ENCODE measurements around the gene WDFY4. TPM values are rescaled to one million over a fixed set of nuclear protein-coding genes. Genes with fewer than 3 reads are reported as not detected.

The WDFY4 gene
- polyA plus RNA-seq, 1 donor from 2014 or later, result not detected

DNA sequence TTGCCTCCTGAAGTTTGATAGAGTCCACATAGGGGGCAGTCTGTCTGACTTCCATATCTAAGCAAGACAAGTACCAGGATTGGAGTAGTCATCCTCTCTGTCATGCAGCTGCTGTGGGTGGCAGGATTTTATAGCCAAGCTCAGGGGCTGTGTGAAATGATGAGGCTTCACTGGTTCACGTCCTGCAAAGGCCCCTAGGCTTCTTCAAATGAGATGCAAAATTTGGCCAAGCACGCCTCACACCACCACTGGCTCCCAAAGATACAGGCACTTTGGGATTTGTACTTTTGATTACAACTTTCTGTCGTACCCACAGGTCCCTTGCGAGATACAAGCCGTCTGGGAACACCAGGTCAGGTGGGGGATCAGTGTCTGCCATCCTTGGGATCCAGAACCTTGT is 67.1 kb downstream of the WDFY4 start:
- H3K27me3 ChIP-seq (ENCODE audit: insufficient read depth, low read depth, low read length), result no peaks in the 10 kb centered on the region
- no peak overlapping the region for H3K27ac ChIP-seq (ENCODE audit: low read length)
- no peak overlapping the region for H3K9ac ChIP-seq (ENCODE audit: low read length)
- no peak overlapping the region for H3K4me2 ChIP-seq (ENCODE audit: low read length)
- no peaks in the 10 kb centered on the region for H3K36me3 ChIP-seq (ENCODE audit: insufficient read depth, low read length)
- H3F3A ChIP-seq (ENCODE audit: insufficient read depth, low read length, poor library complexity, severe bottlenecking), result no peaks in the 10 kb centered on the region
- no peaks in the 10 kb centered on the region for H3K9me2 ChIP-seq (ENCODE audit: insufficient read depth, low read length)
- TF ChIP-seq POLR2AphosphoS5 (IDR thresholded peaks at IDR 0.05) (no peak), MXI1 (conservative IDR thresholded peaks at IDR 0.05; ENCODE audit: poor library complexity, severe bottlenecking) (no peak), RAD21 (conservative IDR thresholded peaks at IDR 0.05) (no peak), EZH2 (IDR thresholded peaks at IDR 0.05; ENCODE audit: borderline replicate concordance, insufficient read depth, low read length, poor library complexity, severe bottlenecking) (no peak), SMC3 (conservative IDR thresholded peaks at IDR 0.05; ENCODE audit: poor library complexity) (no peak), EP300 (conservative IDR thresholded peaks at IDR 0.05; ENCODE audit: poor library complexity, severe bottlenecking) (no peak), TAF1 (IDR thresholded peaks at IDR 0.05; ENCODE audit: low read depth) (no peak)
- TF ChIP-seq, protein P1, sequence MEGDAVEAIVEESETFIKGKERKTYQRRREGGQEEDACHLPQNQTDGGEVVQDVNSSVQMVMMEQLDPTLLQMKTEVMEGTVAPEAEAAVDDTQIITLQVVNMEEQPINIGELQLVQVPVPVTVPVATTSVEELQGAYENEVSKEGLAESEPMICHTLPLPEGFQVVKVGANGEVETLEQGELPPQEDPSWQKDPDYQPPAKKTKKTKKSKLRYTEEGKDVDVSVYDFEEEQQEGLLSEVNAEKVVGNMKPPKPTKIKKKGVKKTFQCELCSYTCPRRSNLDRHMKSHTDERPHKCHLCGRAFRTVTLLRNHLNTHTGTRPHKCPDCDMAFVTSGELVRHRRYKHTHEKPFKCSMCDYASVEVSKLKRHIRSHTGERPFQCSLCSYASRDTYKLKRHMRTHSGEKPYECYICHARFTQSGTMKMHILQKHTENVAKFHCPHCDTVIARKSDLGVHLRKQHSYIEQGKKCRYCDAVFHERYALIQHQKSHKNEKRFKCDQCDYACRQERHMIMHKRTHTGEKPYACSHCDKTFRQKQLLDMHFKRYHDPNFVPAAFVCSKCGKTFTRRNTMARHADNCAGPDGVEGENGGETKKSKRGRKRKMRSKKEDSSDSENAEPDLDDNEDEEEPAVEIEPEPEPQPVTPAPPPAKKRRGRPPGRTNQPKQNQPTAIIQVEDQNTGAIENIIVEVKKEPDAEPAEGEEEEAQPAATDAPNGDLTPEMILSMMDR (IDR thresholded peaks at IDR 0.05; ENCODE audit: poor library complexity, severe bottlenecking), result no peak
- TF ChIP-seq, protein P2, sequence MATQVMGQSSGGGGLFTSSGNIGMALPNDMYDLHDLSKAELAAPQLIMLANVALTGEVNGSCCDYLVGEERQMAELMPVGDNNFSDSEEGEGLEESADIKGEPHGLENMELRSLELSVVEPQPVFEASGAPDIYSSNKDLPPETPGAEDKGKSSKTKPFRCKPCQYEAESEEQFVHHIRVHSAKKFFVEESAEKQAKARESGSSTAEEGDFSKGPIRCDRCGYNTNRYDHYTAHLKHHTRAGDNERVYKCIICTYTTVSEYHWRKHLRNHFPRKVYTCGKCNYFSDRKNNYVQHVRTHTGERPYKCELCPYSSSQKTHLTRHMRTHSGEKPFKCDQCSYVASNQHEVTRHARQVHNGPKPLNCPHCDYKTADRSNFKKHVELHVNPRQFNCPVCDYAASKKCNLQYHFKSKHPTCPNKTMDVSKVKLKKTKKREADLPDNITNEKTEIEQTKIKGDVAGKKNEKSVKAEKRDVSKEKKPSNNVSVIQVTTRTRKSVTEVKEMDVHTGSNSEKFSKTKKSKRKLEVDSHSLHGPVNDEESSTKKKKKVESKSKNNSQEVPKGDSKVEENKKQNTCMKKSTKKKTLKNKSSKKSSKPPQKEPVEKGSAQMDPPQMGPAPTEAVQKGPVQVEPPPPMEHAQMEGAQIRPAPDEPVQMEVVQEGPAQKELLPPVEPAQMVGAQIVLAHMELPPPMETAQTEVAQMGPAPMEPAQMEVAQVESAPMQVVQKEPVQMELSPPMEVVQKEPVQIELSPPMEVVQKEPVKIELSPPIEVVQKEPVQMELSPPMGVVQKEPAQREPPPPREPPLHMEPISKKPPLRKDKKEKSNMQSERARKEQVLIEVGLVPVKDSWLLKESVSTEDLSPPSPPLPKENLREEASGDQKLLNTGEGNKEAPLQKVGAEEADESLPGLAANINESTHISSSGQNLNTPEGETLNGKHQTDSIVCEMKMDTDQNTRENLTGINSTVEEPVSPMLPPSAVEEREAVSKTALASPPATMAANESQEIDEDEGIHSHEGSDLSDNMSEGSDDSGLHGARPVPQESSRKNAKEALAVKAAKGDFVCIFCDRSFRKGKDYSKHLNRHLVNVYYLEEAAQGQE (IDR thresholded peaks at IDR 0.05; ENCODE audit: borderline replicate concordance), result no peak
- no peak overlapping the region for H2AFZ ChIP-seq (ENCODE audit: low read depth, low read length)
- H3K4me3 ChIP-seq (ENCODE audit: low read length), result no peak overlapping the region
- no peaks in the 10 kb centered on the region for H4K20me1 ChIP-seq (ENCODE audit: insufficient read depth)
- no peaks in the 10 kb centered on the region for H3K9me3 ChIP-seq (ENCODE audit: low read length)
- H3K79me2 ChIP-seq (replicated peaks; ENCODE audit: insufficient read depth, low read length), result no peaks in the 10 kb centered on the region

DNA sequence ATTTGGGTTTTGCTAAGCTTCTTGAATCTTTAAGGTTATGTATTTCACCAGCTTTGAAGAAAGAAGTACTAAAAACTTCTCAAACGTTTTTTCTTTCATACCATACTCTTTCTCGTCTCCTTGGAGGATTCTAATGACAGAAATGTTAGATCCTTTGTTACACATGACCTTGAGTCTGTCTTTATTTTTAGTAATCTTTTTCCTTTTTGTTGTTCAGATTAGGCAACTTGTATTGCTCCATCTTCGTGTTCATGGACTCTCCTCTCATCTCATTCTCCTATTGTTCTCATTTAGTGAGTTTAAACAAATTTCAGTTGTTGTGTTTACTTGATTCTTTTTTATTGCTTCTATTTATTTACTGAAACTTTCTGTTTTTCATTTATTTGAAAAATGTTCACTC is 73.7 kb downstream of the WDFY4 start:
- H3F3A ChIP-seq (ENCODE audit: insufficient read depth, low read length, poor library complexity, severe bottlenecking), result no peaks in the 10 kb centered on the region
- H3K4me2 ChIP-seq (ENCODE audit: low read length), result no peak overlapping the region
- no peak overlapping the region for H3K9ac ChIP-seq (ENCODE audit: low read length)
- H3K9me2 ChIP-seq (ENCODE audit: insufficient read depth, low read length), result no peaks in the 10 kb centered on the region
- H4K20me1 ChIP-seq (ENCODE audit: insufficient read depth), result no peaks in the 10 kb centered on the region
- no peak overlapping the region for H3K27ac ChIP-seq (ENCODE audit: low read length)
- H3K4me3 ChIP-seq (ENCODE audit: low read length), result no peak overlapping the region
- no peaks in the 10 kb centered on the region for H3K79me2 ChIP-seq (replicated peaks; ENCODE audit: insufficient read depth, low read length)
- no peaks in the 10 kb centered on the region for H3K9me3 ChIP-seq (ENCODE audit: low read length)
- no peaks in the 10 kb centered on the region for H3K36me3 ChIP-seq (ENCODE audit: insufficient read depth, low read length)
- TF ChIP-seq SMC3 (conservative IDR thresholded peaks at IDR 0.05; ENCODE audit: poor library complexity), result no peak
- no peak for TF ChIP-seq EZH2 (IDR thresholded peaks at IDR 0.05; ENCODE audit: borderline replicate concordance, insufficient read depth, low read length, poor library complexity, severe bottlenecking)
- TF ChIP-seq, protein P2 (IDR thresholded peaks at IDR 0.05; ENCODE audit: borderline replicate concordance), result no peak
- TF ChIP-seq RAD21 (conservative IDR thresholded peaks at IDR 0.05), result no peak
- TF ChIP-seq EP300 (conservative IDR thresholded peaks at IDR 0.05; ENCODE audit: poor library complexity, severe bottlenecking), result no peak
- TF ChIP-seq MXI1 (conservative IDR thresholded peaks at IDR 0.05; ENCODE audit: poor library complexity, severe bottlenecking), result no peak
- no peak for TF ChIP-seq POLR2AphosphoS5 (IDR thresholded peaks at IDR 0.05)
- no peak for TF ChIP-seq TAF1 (IDR thresholded peaks at IDR 0.05; ENCODE audit: low read depth)
- TF ChIP-seq, protein P1 (IDR thresholded peaks at IDR 0.05; ENCODE audit: poor library complexity, severe bottlenecking), result no peak
- no peaks in the 10 kb centered on the region for H3K27me3 ChIP-seq (ENCODE audit: insufficient read depth, low read depth, low read length)
- no peak overlapping the region for H2AFZ ChIP-seq (ENCODE audit: low read depth, low read length)
